Kidney glomerular epithelial cell (primary cell): ENCODE measurements around the gene HELT.
"Not testable (repeated sequence)": the region's sequence is repeated elsewhere in the genome, so short reads cannot be mapped to it uniquely, and the experiment has no call there.

Source experiments
- DNase-seq: peaks from one replicate; lab custom pipeline; 2025; lab: John Stamatoyannopoulos, UW

Gene HELT

DNA sequence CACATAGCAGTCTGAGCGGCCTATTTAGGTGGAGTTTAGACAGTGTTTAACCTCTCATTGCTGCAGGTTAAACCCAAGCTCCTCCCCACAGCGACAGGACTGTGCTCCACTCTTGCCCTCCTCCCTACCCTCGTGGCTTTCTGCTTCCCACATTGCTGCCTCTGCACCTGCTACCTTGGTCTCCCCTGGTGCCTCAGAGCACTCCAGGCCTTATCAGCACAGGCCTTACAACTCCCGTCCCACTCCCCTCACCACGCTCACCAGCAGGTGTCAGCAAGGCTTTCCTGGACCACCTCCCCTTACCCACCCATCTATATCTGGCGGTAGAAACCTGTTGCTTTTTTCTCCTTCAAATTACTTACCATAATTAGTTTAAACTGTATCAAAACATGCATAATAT lies 18.6 kb downstream of the HELT start:
- no peak for DNase-seq

DNA sequence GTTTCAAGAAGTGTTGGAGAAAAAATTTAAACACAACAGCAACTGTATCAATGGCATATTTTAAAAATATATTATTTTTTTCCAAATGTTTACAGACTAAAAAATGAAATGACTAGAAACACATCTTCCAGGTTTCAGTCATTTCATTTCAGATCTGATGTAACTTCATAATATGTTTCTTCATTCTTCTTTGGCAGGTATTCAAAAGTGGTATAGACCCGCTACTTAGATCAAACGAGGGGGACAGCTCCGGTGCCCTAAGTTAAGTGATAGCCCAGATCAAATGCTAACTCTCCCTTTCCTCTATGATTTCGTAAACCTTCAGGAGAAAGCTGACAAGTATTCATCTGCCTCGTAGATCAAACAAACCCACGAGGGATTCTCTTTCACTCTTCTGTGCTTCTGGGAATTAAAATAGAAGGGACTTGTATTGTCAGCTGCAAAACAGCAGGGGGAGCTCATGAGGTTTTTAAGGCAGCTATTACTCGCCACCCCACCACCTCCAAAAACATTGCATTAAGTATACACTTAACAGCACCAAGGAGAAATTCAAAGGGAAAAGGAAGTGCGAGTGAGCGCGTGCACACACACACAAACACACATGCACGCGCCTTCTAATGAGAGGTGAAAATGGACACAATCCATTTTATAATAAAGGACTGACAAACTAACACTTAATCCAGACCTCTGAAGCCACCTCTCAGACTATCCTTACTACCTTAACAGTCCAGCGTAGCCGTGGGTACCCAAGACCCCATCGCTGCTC lies 21.4 kb downstream of the HELT start:
- peak; percentile 70 for DNase-seq

DNA sequence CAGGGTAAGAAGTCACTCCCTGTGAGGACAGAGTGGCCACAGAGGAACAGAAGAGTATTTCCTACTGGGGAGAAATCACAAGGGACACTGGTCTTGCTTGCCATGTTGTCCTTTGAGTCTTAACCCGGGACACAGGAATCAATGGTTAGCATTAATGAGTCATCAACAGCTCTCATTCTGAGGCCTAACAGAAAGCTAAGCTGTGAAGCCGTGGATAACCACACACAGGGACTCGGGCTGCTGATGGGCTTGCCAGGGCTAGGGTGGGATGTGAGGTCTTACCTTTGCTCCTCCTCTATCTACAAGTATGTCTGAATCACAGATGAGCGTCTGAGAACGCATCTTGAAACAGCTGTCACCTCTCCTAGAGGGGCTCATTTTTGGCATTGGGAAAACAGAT lies 22.2 kb downstream of the HELT start:
- DNase-seq: no peak

DNA sequence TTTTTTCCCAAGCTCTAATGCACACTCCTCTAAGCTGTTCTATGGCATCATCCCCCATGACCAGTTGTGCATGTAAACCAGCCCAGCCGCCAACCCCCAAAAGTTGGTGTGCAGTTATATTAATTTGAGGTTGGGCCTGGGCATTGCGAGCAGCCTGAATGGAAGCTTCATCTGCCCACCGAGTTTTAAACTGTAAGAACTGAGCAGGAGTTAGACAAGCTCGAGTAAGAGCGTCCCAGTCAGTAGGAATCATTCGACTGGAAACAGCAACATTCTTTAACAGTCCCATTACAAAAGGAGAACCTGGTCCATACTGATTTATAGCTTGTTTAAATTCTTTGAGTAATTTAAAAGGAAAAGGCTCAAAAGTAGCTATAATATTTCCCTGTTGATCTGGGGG lies 32.0 kb downstream of the HELT start:
- DNase-seq: not testable (repeated sequence)

DNA sequence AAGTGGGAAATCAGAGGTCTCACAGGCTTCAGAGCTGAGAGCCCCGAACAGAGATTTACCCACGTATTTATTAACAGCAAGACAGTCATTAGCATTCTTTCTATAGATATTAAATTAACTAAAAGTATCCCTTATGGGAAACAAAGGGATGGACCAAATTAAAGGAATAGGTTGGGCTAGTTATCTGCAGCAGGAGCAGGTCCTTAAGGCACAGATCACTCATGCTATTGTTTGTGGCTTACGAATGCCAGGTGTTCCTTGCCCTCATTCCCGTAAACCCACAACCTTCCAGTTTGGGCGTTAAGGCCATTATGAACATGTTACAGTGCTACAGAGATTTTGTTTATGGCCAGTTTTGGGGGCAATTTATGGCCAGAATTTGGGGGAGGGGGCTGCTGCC lies 33.0 kb downstream of the HELT start:
- not testable (repeated sequence) for DNase-seq

DNA sequence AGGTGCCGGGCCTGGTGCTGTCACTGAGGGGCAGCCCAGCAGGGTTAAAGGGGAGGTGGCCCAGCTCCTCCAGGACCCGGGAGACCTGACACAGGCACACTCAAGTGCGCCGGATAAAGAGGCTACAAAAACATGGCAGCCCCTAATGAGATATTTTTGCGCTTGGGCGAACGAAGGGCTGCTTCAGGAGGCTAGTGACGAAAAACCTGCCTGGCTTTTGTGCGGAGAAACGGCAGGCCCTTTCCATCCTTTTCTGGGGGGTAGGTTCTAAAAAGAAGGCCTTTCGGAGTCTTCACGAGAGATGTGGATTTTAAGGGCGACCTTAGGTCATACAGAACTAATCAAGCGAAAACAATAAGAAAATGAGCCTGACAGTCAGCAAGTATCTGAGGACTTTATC lies 35.5 kb downstream of the HELT start:
- DNase-seq: no peak

DNA sequence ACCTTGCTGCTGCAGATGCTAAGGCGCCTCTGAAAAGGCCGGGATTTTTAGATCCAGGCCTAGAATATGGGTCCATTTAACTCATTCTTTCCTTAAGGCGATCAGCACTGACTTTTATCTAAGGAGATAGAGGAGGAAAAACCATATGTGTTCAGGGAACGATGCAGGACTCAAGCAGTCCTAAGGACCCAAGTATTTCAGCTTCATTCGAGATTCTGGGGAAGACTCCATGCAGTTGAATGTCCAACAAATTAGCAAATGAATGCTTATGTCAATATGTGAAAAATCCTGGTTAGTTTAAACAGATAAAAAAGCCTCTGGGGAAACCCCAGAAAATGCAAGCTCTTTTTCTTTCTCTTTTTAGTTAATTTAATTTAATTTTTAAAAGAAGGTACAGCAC lies 36.0 kb downstream of the HELT start:
- no peak for DNase-seq

DNA sequence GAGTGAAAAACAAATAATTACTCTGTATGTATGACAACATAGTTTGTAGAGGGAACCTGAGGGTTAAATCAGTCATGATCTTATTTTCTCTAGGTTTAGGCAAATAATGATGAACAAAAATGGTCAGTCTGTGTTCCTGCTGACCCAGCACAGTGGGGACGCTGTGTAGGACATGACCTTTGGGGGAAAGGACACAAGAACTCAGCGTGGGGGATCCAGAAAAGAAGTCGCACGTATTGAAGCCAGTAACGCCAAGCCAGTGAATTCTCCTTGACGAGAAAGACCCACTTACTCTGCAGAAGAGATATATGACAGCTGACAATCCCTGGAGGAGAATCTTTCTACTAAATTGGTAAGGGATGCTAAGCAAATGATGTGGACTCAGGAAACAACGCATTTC lies 36.6 kb downstream of the HELT start:
- DNase-seq: no peak

DNA sequence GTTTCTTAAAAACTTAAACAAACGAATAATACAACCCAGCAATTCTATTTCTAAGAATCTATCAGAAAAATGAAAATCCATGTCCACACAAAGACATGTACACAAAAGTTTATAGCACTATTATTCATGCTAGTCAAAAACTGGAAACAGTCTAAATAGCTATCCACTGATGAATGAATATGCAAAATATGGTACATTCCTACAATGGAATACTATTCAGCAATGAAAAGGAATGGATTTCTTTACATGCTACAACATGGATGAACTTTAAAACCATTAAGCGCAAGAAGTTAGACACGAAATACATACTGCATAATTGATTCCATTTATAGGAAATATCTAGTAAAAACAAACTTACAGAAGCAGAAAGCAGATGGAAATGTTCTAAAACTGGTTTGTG lies 43.3 kb downstream of the HELT start:
- DNase-seq: no peak

DNA sequence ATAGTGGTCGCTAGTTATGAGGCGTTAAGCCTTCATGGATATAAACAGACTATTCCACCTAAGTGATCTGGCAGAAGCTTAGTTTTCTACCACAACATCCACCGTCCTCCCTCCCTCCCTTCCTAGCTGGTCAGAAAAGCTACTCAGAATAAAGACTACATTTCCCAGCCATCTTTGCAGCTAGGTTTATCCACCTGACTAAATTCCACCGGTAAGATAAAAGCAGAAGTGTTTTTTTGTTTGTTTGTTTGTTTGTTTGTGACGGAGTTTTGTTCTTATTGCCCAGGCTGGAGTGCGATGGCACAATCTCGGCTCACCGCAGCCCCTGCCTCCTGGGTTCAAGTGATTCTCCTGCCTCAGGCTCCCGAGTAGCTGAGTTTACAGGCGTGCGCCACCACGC lies 44.3 kb downstream of the HELT start:
- no peak for DNase-seq

DNA sequence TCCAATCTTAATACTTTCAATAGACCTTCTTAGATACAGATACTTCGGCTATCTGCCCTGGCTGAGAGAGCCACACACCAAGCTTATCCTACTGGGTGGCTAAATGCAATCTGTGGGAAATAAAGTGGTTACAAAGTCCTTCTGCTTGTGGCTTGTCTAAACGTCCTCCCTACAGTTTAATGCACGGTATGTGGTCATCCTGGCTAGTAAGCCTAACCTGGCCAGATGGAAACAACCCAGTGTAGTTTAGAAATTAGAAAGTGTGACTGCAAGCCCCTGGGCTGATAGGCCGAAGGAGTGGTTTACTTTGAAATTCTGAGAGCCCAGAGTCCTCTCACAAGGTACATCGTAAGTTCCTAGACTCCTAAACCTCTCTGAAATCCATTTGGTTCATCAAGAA lies 47.9 kb downstream of the HELT start:
- no peak for DNase-seq

DNA sequence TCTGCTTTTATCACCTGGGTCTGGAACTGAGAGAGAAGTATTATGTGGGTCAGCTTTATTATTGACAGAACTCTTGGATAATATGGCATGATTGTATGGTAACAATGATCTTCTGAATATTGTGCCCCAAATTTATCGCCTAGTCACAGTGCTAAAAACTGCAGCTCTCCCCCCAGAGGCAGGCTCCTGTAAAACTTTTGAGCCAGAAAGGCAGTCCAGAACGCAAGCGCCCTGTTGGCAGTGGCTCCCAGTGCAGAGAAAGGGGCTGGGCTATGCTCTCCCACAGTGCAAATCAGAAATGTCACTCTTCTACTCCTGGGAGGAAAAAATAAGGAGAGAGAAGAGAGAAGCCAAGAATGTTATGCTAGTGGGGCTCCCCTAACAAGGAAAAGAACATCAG lies 50.5 kb downstream of the HELT start:
- DNase-seq: no peak
